GM21528 (cell line): ENCODE measurements around the gene LMO1.

Source experiments
- ATAC-seq: cut with Tn5 transposase; IDR thresholded peaks from one replicate; pipeline ENCODE4 v1.9.1; 2021; ENCODE audit warnings: mild to moderate bottlenecking, moderate library complexity; ENCODE audit not compliant: unreplicated experiment, low FRiP score

LMO1 gene

DNA sequence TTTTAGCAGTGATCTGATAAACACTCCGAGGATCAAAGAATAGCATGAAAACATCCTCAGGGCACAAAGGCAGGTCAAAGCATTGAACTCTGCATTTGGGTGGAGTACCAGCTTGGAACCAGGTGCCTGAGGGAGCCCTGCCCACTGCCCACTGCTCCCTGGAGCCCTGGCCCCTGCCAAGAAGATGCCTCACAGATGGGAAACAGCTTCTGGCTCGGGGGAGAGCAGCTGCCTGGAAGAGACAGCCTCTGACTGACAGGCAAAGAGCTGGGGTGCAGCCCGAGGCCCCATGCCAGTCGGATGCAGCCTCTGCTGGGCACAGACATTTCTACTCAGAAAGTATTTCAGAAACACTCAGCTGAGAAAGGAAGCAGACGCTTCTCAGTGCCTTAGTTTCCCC, 13.2 kb downstream of the LMO1 start:
- no peak for ATAC-seq

GRCh38 chr11:8249482-8249881, 14.2 kb downstream of the LMO1 start:
- no peak for ATAC-seq

GRCh38 chr11:8248786-8249185, 14.9 kb downstream of the LMO1 start:
- ATAC-seq = no peak

GRCh38 chr11:8247312-8247711, 16.4 kb downstream of the LMO1 start:
- no peak for ATAC-seq

- ATAC-seq = no peak
Measured at GRCh38 chr11:8243458-8243857, 20.2 kb downstream of the LMO1 start.

GRCh38 chr11:8242499-8243280, 21.0 kb downstream of the LMO1 start:
- no peak for ATAC-seq

- ATAC-seq = no peak
Measured at GRCh38 chr11:8242118-8242475, 21.6 kb downstream of the LMO1 start.

- no peak for ATAC-seq
Measured at GRCh38 chr11:8241373-8242117, 22.1 kb downstream of the LMO1 start.

GRCh38 chr11:8239536-8240228, 24.0 kb downstream of the LMO1 start:
- no peak for ATAC-seq

- ATAC-seq = no peak
Measured at GRCh38 chr11:8239040-8239439, 24.6 kb downstream of the LMO1 start.

GRCh38 chr11:8237453-8237852, 26.2 kb downstream of the LMO1 start:
- no peak for ATAC-seq

GRCh38 chr11:8235925-8236324, 27.8 kb downstream of the LMO1 start:
- ATAC-seq = no peak

DNA sequence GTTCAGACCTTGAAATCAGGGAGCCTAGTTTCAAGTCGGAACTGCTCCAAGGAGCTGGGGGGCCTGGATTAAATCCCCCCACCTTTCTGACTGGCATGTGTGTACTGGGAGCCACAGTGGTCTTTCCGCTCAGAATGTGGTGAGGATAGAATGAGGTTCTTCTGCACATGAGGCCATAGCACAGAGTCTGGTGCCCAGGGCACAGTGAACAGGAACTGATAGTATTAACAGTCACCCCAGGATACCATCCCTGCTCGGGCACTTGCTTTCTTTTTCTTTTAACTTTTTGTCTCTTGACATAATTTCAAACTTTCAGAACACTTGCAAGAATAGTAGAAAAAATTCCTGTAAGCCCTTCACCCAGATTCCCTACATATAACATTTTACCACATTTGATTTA, 28.8 kb downstream of the LMO1 start:
- ATAC-seq = no peak

DNA sequence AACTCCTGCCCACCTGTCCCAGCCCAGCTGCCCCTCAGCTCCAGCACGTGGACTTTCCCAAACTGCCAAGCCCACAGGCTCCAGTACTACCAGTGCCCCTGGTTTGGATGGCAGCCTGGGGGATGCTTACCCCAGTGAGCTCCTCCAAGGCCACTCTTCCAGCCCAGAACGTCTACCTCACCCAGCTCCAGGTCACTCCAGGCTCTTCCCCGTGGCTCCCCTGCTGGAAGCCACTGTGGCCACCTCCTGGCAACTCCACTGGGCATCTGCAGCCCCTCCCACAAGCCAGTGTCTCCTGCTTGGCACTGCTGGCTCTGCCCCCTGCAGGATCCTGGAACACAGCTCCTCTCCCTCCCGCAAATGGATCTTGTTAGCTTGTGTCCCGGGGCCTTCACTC, 29.3 kb downstream of the LMO1 start:
- ATAC-seq = no peak

DNA sequence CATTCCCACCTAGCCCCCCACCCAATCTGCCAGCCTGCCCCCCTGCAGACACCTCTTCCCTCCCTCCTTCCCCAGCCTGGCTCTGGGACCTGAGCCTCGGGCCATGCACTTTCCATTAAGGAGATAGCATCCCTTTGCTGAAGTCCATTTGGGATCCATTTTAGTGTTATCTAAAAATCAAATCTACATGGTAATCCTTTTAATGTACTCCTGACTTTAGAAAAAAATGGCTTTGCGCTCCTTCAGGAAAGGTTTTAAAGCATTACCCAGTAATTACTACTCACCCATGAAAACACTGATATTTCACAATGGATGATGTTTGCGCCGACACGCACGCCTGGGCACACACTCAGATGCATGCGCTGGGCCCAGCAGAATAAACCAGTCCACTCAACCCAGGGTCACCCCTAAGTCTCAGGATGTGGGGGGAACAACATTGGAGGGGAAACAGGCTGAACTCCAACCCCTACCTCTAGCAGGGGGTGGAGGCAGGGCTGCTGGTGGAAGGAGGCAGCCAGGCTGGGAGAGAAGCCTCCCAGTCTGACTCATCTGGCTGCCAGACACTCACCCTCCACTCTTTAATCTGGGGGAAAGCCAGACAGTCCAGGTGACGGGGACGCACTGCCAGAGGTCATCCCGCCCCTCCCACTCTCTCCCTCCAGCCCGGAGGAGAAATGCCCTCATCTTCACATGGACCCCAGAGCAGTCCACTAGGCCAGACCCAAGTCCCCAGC, 29.8 kb downstream of the LMO1 start:
- ATAC-seq = no peak

DNA sequence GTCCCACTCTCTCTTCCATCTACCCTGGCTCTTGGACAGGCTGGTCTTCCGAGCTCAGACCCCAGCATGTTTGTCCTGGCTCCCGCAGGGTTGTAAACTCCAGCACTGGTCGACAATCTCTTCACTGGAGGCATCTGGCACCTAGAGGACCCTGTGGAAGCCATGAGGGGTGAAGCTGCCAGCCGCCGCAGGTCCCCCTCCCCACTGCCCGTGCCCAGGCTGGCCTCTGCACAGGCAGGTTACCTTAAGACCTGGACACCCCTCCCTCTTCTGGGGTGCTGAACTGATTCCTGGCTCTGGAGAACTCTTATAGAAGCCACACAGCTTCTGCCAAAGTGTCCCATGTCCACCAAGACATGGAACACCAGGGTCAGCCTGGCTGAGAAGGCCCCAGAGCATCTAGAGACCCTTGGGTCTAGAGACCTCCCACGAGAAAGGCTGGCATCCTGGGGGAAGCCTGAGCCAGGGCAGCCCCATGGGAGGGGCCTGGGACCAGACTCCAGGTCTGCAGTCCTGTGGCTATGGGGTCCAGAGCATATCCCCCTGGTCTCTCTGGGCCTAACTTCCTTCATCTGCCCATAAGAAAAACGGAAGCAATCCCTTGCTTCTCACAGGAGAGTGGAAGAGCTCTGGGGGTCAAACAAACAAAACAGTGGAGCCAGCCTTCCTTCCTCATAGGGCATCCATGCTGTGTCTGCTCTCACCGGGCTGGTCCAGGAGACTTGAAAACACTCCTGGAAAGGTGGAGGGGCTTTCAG, 30.6 kb downstream of the LMO1 start:
- ATAC-seq = no peak

DNA sequence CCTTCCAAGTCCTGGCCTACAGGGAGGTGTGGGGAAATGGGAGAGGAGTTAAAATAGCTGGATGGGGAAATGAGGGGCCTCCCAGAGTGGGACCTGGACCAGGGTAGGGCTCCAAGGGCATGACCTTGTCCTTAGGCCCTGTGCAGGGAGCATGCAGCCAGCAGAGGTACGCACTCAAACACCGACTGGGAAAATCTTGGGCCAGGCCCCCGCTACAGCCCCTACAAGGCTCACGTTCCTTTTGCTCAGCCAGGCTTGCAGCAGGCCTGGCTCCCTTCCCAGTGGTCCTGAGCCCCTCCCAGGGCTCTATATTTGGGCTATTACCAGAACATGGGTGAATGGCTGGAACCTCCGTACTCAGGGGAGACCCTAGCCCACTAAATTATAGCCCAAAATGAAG, 31.3 kb downstream of the LMO1 start:
- ATAC-seq = no peak

DNA sequence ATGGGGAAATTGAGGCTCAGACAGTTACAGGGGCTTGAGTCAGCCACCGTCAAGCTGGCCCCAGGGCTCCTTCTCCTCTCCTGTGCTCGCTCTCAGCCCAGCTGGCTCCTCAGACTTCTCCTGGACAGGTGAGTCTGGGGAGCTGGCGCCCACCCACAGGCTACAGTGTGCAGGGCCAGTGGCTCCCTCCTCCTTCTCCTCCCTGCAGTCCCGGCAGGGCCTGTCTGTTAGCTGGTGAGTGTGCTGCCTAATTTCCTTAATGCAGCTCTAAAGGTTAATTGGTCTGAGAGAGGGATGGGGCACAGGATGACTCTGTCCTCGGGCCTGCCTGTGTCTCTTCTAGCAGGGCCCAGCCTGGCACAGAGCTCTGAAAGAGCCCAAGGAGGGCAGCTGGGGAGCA, 31.7 kb downstream of the LMO1 start:
- ATAC-seq = no peak

GRCh38 chr11:8230921-8231847, 32.5 kb downstream of the LMO1 start:
- no peak for ATAC-seq
